Hepatocyte (in vitro differentiated cells): Measurements from ENCODE around the gene CPB1.

Source experiments
- CTCF ChIP-seq: fragments of 200-600 bp; sonication (generic); IDR thresholded peaks from 2 replicates; pipeline ENCODE4 v1.5.1; 2016; ENCODE audit warnings: antibody characterized with exemption, mild to moderate bottlenecking; ENCODE audit not compliant: poor library complexity
- EZH2phosphoT487 ChIP-seq: fragments of 200-600 bp; sonication (generic); IDR thresholded peaks from one replicate; pipeline ENCODE4 v1.6.1; 2018; ENCODE audit warnings: antibody characterized with exemption, mild to moderate bottlenecking, low read depth, moderate library complexity; ENCODE audit not compliant: unreplicated experiment, severe bottlenecking

DNA sequence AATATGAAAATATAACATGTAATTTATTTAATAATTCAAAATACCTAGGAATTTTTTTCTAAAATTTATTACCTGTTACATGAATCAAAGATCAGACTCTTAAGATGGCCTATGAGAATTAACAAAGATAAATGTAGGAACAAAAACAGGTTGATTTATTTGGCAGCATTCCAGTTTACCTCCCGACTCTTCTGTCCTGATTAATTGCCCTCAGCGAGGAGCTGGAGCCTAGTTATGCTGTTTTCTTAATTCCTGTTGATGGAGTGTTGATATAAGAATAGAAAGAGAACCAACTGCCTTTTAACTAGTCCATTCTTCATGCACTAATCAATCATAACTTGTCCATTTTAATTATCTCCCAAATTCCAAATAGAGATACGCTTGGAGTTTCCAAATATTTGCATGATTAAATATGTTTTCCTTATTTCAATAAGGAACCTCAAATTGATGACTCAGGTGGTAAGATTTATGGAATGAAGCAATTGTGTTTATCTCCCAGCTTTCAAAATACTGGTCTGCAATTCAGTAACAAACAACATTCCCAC is 10.6 kb upstream of the CPB1 start:
- TF ChIP-seq CTCF (no peak), EZH2phosphoT487 (no peak)
